Suprapubic skin (tissue), 4 donors: ENCODE results near the gene RASGEF1C. TPM values are rescaled to one million over a fixed set of nuclear protein-coding genes. Genes with fewer than 3 reads are reported as not detected.

Source experiments
- DNase-seq, 2 donors: peaks; one replicate each; pipeline ENCODE4 v3.0.0-alpha.2; 2019; ENCODE audit warnings: low spot score in 2 of 2
- H3K27ac ChIP-seq: fragments of 200-600 bp; sonication (generic); one replicate; pipeline ENCODE4 v1.5.1; 2019
- H3K27me3 ChIP-seq: fragments of 200-600 bp; sonication (generic); one replicate; pipeline ENCODE4 v1.5.1; 2019
- H3K36me3 ChIP-seq: fragments of 200-600 bp; sonication (generic); one replicate; pipeline ENCODE4 v1.5.1; 2019
- H3K4me1 ChIP-seq: fragments of 200-600 bp; sonication (generic); one replicate; pipeline ENCODE4 v1.5.1; 2019
- H3K4me3 ChIP-seq: fragments of 200-600 bp; sonication (generic); one replicate; pipeline ENCODE4 v1.5.1; 2019; ENCODE audit warnings: mild to moderate bottlenecking
- H3K9me3 ChIP-seq: fragments of 200-600 bp; sonication (generic); one replicate; pipeline ENCODE4 v1.5.1; 2019
- EP300 ChIP-seq: sonication (generic); formaldehyde crosslinking; IDR thresholded peaks from one replicate; pipeline ENCODE4 v1.6.1; 2017; ENCODE audit warnings: antibody characterized with exemption
- POLR2A ChIP-seq, 2 donors: fragments of 450-650 bp; IDR thresholded peaks; one replicate each; pipeline ENCODE4 v1.6.1; 2017; ENCODE audit warnings: antibody characterized with exemption in 2 of 2, mild to moderate bottlenecking in 2 of 2, moderate library complexity in 2 of 2
- POLR2AphosphoS5 ChIP-seq, 3 donors: sonication (generic); formaldehyde crosslinking; IDR thresholded peaks; one replicate each; pipeline ENCODE4 v1.6.1; 2017; ENCODE audit warnings: antibody characterized with exemption in 3 of 3
- WGBS: methylation state at CpG from one replicate; pipeline ENCODE4 v1.1.5; 2018; 5-methylcytosine and 5-hydroxymethylcytosine counted together
- total RNA-seq, 4 donors: library from RNA; depleted of rRNA; stranded (reverse); fragments of >200 nt; gene quantifications; one replicate each; pipeline ENCODE4 v1.1.0, GENCODE V29; 2016
- TF ChIP-seq, protein P1 (sequence below), 2 donors: fragments of 200-600 bp in 1 of 2; fragments of 450-650 bp in 1 of 2; sonication (generic) in 1 of 2; IDR thresholded peaks; one replicate each; pipeline ENCODE4 v1.5.1; 2016 to 2019; ENCODE audit warnings: antibody characterized with exemption in 2 of 2, mild to moderate bottlenecking in 1 of 2, moderate library complexity in 1 of 2

Gene RASGEF1C
- total RNA-seq, 4 donors from 2014 or later: 0.64 to 0.89 (median 0.81) TPM

DNA sequence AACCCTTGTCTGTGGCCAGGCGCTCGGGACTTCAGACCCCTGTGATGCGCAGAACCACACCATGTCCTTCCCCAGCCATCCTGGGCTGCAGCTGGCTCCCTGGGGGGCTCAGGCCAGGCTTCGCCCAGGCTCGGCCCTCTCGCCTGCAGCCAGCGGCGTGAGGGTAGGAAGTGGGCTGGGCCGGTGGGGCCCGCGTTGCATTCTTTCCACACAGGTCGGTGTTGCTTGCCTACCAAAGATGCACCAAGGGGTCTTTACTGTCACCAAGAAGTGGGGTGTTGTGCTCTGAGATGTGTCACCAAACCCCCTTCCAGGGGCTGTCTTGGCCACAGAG lies 89.1 kb downstream of the RASGEF1C start:
- no peaks in the 10 kb centered on the region for H3K4me1 ChIP-seq
- no peak overlapping the region for H3K4me3 ChIP-seq
- WGBS: 89% methylated on average over 9 of the region's 12 CpGs
- H3K36me3 ChIP-seq: no peaks in the 10 kb centered on the region
- no peaks in the 10 kb centered on the region for H3K9me3 ChIP-seq
- TF ChIP-seq, protein P1, sequence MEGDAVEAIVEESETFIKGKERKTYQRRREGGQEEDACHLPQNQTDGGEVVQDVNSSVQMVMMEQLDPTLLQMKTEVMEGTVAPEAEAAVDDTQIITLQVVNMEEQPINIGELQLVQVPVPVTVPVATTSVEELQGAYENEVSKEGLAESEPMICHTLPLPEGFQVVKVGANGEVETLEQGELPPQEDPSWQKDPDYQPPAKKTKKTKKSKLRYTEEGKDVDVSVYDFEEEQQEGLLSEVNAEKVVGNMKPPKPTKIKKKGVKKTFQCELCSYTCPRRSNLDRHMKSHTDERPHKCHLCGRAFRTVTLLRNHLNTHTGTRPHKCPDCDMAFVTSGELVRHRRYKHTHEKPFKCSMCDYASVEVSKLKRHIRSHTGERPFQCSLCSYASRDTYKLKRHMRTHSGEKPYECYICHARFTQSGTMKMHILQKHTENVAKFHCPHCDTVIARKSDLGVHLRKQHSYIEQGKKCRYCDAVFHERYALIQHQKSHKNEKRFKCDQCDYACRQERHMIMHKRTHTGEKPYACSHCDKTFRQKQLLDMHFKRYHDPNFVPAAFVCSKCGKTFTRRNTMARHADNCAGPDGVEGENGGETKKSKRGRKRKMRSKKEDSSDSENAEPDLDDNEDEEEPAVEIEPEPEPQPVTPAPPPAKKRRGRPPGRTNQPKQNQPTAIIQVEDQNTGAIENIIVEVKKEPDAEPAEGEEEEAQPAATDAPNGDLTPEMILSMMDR (IDR thresholded peaks at IDR 0.05): no peak
- TF ChIP-seq POLR2A (IDR thresholded peaks at IDR 0.05) (no peak), EP300 (no peak), POLR2AphosphoS5 (IDR thresholded peaks at IDR 0.05) (no peak)
- H3K27ac ChIP-seq: no peak overlapping the region
- peaks cover 21% of the 10 kb centered on the region for H3K27me3 ChIP-seq
- DNase-seq: peak in 1 of 2 donors; percentile 69

DNA sequence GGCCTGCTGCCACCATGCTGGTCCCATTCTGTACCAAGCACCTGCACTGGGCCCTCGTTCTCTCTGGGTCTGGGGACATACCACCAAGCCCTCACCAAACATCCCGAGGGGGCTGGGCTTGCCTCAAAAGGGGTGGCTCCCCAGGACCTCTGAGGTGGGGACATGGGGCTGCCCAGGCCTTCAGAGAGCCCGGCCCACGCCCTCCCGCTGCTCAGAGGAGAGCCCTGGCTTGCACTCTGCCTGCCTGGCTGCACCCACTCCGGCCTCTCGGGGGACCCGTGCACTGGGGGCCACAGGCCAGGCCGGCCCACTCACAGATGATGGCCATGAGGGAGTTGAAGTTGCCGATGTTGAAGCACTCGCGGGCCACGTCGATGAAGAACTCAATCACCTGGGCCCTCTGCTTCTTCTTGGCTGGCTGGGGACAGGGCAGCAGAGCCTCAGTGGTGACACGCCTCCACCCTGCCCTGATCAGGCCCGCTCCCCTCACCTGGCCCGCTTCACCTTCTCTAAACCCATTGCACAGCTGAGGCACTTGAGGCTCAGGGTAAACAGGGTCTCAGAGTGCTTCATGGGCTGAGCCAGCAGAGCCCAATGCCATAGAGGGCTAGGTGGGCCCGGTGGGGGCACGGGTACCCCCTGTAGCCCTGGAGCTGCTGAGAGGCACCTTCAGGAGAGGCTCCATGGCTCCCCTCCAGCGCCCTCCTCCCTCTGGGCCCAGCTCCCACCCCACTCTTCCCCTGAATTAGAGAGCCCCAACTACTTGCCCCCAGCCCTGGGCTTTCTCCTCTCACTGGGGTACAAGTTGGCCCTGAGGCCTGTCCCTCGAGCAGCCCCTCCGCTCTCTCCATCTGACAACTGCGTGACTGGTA lies 89.7 kb downstream of the RASGEF1C start:
- WGBS: 84% methylated on average over 8 of the region's 23 CpGs
- Histone ChIP-seq H3K4me3 (no peak overlapping the region), H3K9me3 (no peaks in the 10 kb centered on the region), H3K4me1 (no peaks in the 10 kb centered on the region), H3K27ac (no peak overlapping the region), H3K27me3 (peaks cover 16% of the 10 kb centered on the region), H3K36me3 (no peaks in the 10 kb centered on the region)
- peak; percentile 48 to 73 for DNase-seq
- no peak for TF ChIP-seq POLR2A (IDR thresholded peaks at IDR 0.05)
- TF ChIP-seq POLR2AphosphoS5 (IDR thresholded peaks at IDR 0.05): no peak
- TF ChIP-seq, protein P1 (IDR thresholded peaks at IDR 0.05): no peak

DNA sequence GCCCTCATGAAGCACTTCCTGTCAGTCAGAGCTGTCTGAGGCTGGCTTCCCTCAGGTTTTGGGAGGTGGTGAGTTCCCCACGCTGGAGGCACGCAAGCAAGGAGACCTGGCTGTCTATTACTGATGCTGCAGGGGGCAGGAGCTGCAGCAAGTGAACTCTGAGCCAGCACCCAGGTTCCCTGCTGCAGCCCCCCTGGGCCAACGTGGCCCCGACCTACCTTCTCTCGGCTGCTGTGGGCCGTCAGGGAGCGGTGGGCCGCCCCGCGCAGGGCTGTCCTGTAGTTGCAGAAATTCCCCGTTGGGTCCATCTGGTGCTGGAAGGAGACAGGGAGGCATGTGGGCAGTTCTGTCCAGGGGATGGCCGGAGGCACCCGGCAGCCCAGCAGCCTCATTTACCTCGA lies 90.6 kb downstream of the RASGEF1C start:
- H3K4me1 ChIP-seq: no peaks in the 10 kb centered on the region
- H3K4me3 ChIP-seq: no peak overlapping the region
- TF ChIP-seq EP300 (no peak), POLR2A (IDR thresholded peaks at IDR 0.05) (no peak), POLR2AphosphoS5 (IDR thresholded peaks at IDR 0.05) (no peak)
- TF ChIP-seq, protein P1 (IDR thresholded peaks at IDR 0.05): no peak
- no peaks in the 10 kb centered on the region for H3K36me3 ChIP-seq
- peaks cover 12% of the 10 kb centered on the region for H3K27me3 ChIP-seq
- H3K9me3 ChIP-seq: no peaks in the 10 kb centered on the region
- WGBS: 86% methylated on average over 4 of the region's 14 CpGs
- H3K27ac ChIP-seq: no peak overlapping the region
- peak in 1 of 2 donors; percentile 66 for DNase-seq

DNA sequence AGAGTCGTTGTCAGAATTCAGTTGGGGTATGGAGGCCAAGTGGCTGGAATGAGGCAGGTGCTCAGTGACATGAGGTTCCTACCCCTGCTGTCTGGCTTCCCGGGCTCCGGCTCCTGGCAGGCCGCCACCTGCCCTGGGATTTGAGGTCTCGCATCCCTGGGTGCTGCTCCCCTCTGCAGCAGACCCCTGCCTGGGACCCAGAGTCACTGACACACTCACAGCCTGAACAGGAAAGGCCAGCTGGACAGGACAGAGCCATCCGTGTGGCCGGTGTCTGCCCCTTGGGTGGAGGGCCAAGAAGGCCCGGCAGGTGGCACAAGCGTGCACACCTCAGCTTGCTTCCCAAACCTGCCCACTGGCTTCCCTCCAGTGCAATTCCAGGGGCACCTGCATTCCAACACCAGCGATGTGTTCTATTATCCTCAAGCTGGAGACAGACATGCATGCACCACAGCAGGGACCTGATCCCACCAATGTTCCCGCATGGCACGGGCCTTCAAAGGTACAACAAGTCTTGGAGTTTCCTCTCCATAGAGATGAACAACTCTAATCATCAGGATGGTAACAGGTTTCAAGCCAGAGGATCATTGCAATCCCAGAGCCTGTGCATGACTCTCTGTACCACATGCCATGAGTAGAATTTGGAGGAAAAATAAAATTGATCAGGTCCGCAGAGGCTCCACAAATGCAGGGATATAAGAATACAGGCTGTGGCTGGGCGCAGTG lies 91.8 kb downstream of the RASGEF1C start:
- TF ChIP-seq, protein P1 (IDR thresholded peaks at IDR 0.05): peak in 1 of 2 donors; percentile 19
- no peak for TF ChIP-seq POLR2AphosphoS5 (IDR thresholded peaks at IDR 0.05)
- peak; percentile 48 to 56 for DNase-seq
- no peaks in the 10 kb centered on the region for H3K4me1 ChIP-seq
- peaks cover 14% of the 10 kb centered on the region for H3K27me3 ChIP-seq
- no peak overlapping the region for H3K4me3 ChIP-seq
- H3K27ac ChIP-seq: no peak overlapping the region
- H3K36me3 ChIP-seq: no peaks in the 10 kb centered on the region
- no peaks in the 10 kb centered on the region for H3K9me3 ChIP-seq
- WGBS: 68% methylated on average over 12 of the region's 14 CpGs
